HEK293 (cell line): ENCODE measurements around the gene TPST2.

Experiments
- CTCF ChIA-PET: fragments of 350-600 bp; formaldehyde crosslinking; extraction: SDS; loops from one replicate; lab custom pipeline; 2021; ENCODE audit warnings: antibody characterized with exemption; lab: Yijun Ruan, JAX
- POLR2A ChIA-PET: fragments of 300-600 bp; formaldehyde crosslinking; extraction: SDS; loops from one replicate; lab custom pipeline; 2020; ENCODE audit warnings: antibody characterized with exemption, inconsistent platforms; lab: Yijun Ruan, JAX
- H3K27ac ChIP-seq: fragments of 200-500 bp; sonication (Bioruptor generic); 2 replicates; pipeline ENCODE4 v1.5.1; 2014; ENCODE audit warnings: low read depth, low read length, control low read depth, inconsistent platforms; ENCODE audit errors: extremely low read depth
- H3K36me3 ChIP-seq, 2 experiments: fragments of 200-500 bp in 1 of 2; sonication (Bioruptor generic) in 1 of 2; 1 replicate in 1 of 2; 2 replicates in 1 of 2; pipeline ENCODE4 v1.5.1; 2014 to 2017; ENCODE audit warnings: inconsistent platforms in 2 of 2, low read length in 2 of 2; ENCODE audit not compliant: control insufficient read depth in 2 of 2, insufficient read depth in 1 of 2
- H3K4me1 ChIP-seq: fragments of 200-500 bp; sonication (Bioruptor generic); 2 replicates; pipeline ENCODE4 v1.5.1; 2014; ENCODE audit warnings: mild to moderate bottlenecking, low read length, inconsistent platforms; ENCODE audit not compliant: control insufficient read depth, insufficient read depth
- H3K4me3 ChIP-seq: 2 replicates; pipeline ENCODE4 v1.5.1; 2011; ENCODE audit warnings: low read depth, mild to moderate bottlenecking, control low read depth, low read length, moderate library complexity
- H3K9me3 ChIP-seq: fragments of 200-500 bp; sonication (Bioruptor generic); 2 replicates; pipeline ENCODE4 v1.5.1; 2014; ENCODE audit warnings: low read depth, low read length, inconsistent platforms; ENCODE audit not compliant: control insufficient read depth, insufficient read depth
- FEZF1 ChIP-seq: fragments of 450-650 bp; formaldehyde crosslinking; IDR thresholded peaks from 2 replicates; pipeline ENCODE4 v1.5.1; 2016; ENCODE audit warnings: missing biosample characterization, missing genetic modification characterization
- INSM2 ChIP-seq: fragments of 450-650 bp; formaldehyde crosslinking; IDR thresholded peaks from 2 replicates; pipeline ENCODE4 v1.5.1; 2016; ENCODE audit warnings: missing biosample characterization, missing genetic modification characterization
- KLF8 ChIP-seq: fragments of 450-650 bp; formaldehyde crosslinking; IDR thresholded peaks from 2 replicates; pipeline ENCODE4 v1.5.1; 2016; ENCODE audit warnings: missing biosample characterization, missing genetic modification characterization
- PATZ1 ChIP-seq: fragments of 450-650 bp; formaldehyde crosslinking; IDR thresholded peaks from 2 replicates; pipeline ENCODE4 v1.5.1; 2016; ENCODE audit warnings: missing biosample characterization, missing genetic modification characterization
- PRDM2 ChIP-seq: fragments of 450-650 bp; formaldehyde crosslinking; IDR thresholded peaks from 2 replicates; pipeline ENCODE4 v1.5.1; 2016; ENCODE audit warnings: missing biosample characterization, missing genetic modification characterization, borderline replicate concordance
- REPIN1 ChIP-seq: fragments of 450-650 bp; formaldehyde crosslinking; IDR thresholded peaks from 2 replicates; pipeline ENCODE4 v1.5.1; 2017; ENCODE audit warnings: missing biosample characterization, missing genetic modification characterization, low read depth
- SCRT1 ChIP-seq: fragments of 450-650 bp; formaldehyde crosslinking; IDR thresholded peaks from 2 replicates; pipeline ENCODE4 v1.5.1; 2016; ENCODE audit warnings: missing biosample characterization, missing genetic modification characterization, borderline replicate concordance
- TCF7L2 ChIP-seq: IDR thresholded peaks from 2 replicates; pipeline ENCODE4 v1.6.1; 2011; ENCODE audit warnings: low read depth, mild to moderate bottlenecking, inconsistent platforms, low read length, moderate library complexity, borderline replicate concordance
- ZBTB20 ChIP-seq: fragments of 450-650 bp; formaldehyde crosslinking; IDR thresholded peaks from 2 replicates; pipeline ENCODE4 v1.5.1; 2016; ENCODE audit warnings: missing biosample characterization, missing genetic modification characterization
- ZBTB7A ChIP-seq: fragments of 450-650 bp; formaldehyde crosslinking; IDR thresholded peaks from 2 replicates; pipeline ENCODE4 v1.5.1; 2016; ENCODE audit warnings: low read depth, missing biosample characterization, missing genetic modification characterization
- ZNF10 ChIP-seq: fragments of 450-650 bp; formaldehyde crosslinking; IDR thresholded peaks from 2 replicates; pipeline ENCODE4 v1.5.1; 2017; ENCODE audit warnings: missing biosample characterization, missing genetic modification characterization
- ZNF132 ChIP-seq: fragments of 450-650 bp; formaldehyde crosslinking; IDR thresholded peaks from 2 replicates; pipeline ENCODE4 v1.5.1; 2017; ENCODE audit warnings: missing biosample characterization, missing genetic modification characterization, borderline replicate concordance
- ZNF140 ChIP-seq: fragments of 450-650 bp; formaldehyde crosslinking; IDR thresholded peaks from 2 replicates; pipeline ENCODE4 v1.5.1; 2016; ENCODE audit warnings: missing biosample characterization, missing genetic modification characterization
- ZNF155 ChIP-seq: fragments of 450-650 bp; formaldehyde crosslinking; IDR thresholded peaks from 2 replicates; pipeline ENCODE4 v1.5.1; 2016; ENCODE audit warnings: missing biosample characterization, missing genetic modification characterization
- ZNF174 ChIP-seq: fragments of 450-650 bp; formaldehyde crosslinking; IDR thresholded peaks from 2 replicates; pipeline ENCODE4 v1.5.0; 2017; ENCODE audit warnings: missing biosample characterization, mild to moderate bottlenecking, missing genetic modification characterization
- ZNF2 ChIP-seq: fragments of 450-650 bp; formaldehyde crosslinking; IDR thresholded peaks from 2 replicates; pipeline ENCODE4 v1.5.1; 2016; ENCODE audit warnings: missing biosample characterization, missing genetic modification characterization
- ZNF221 ChIP-seq: fragments of 450-650 bp; formaldehyde crosslinking; IDR thresholded peaks from 2 replicates; pipeline ENCODE4 v1.5.1; 2017; ENCODE audit warnings: missing biosample characterization, missing genetic modification characterization, borderline replicate concordance
- ZNF24 ChIP-seq: fragments of 450-650 bp; formaldehyde crosslinking; IDR thresholded peaks from 2 replicates; pipeline ENCODE4 v1.5.1; 2016; ENCODE audit warnings: missing biosample characterization, missing genetic modification characterization
- ZNF266 ChIP-seq: fragments of 450-650 bp; formaldehyde crosslinking; IDR thresholded peaks from 2 replicates; pipeline ENCODE4 v1.5.1; 2016; ENCODE audit warnings: missing biosample characterization, missing genetic modification characterization, low read depth
- ZNF416 ChIP-seq: fragments of 450-650 bp; formaldehyde crosslinking; IDR thresholded peaks from 2 replicates; pipeline ENCODE4 v1.5.1; 2016; ENCODE audit warnings: missing biosample characterization, missing genetic modification characterization
- ZNF529 ChIP-seq: fragments of 450-650 bp; formaldehyde crosslinking; IDR thresholded peaks from 2 replicates; pipeline ENCODE4 v1.5.1; 2017; ENCODE audit warnings: missing genetic modification characterization, missing biosample characterization; ENCODE audit not compliant: insufficient replicate concordance
- ZNF530 ChIP-seq: fragments of 450-650 bp; formaldehyde crosslinking; IDR thresholded peaks from 2 replicates; pipeline ENCODE4 v1.5.1; 2016; ENCODE audit warnings: low read depth, missing biosample characterization, missing genetic modification characterization
- ZNF544 ChIP-seq: fragments of 450-650 bp; formaldehyde crosslinking; IDR thresholded peaks from 2 replicates; pipeline ENCODE4 v1.5.0; 2017; ENCODE audit warnings: missing biosample characterization, missing genetic modification characterization
- ZNF610 ChIP-seq: fragments of 450-650 bp; formaldehyde crosslinking; IDR thresholded peaks from 2 replicates; pipeline ENCODE4 v1.5.1; 2016; ENCODE audit warnings: missing biosample characterization, missing genetic modification characterization, borderline replicate concordance
- ZNF664 ChIP-seq: fragments of 450-650 bp; formaldehyde crosslinking; IDR thresholded peaks from 2 replicates; pipeline ENCODE4 v1.5.1; 2016; ENCODE audit warnings: missing biosample characterization, missing genetic modification characterization
- ZNF707 ChIP-seq: fragments of 450-650 bp; formaldehyde crosslinking; IDR thresholded peaks from 2 replicates; pipeline ENCODE4 v1.5.1; 2016; ENCODE audit warnings: missing biosample characterization, missing genetic modification characterization
- ZSCAN18 ChIP-seq: fragments of 450-650 bp; formaldehyde crosslinking; IDR thresholded peaks from 2 replicates; pipeline ENCODE4 v1.5.1; 2016; ENCODE audit warnings: missing biosample characterization, missing genetic modification characterization

TPST2 gene

GRCh38 chr22:26597480-26597879 is 7.5 kb upstream of the TPST2 start:
- TF ChIP-seq ZNF610 (tag by site-specific recombination) = no peak
- no peak for TF ChIP-seq ZBTB7A (tag by site-specific recombination)
- no peak for TF ChIP-seq ZNF155 (tag by site-specific recombination)
- TF ChIP-seq ZNF707 (tag by site-specific recombination) = no peak
- TF ChIP-seq SCRT1 (tag by site-specific recombination) = no peak
- no peak for TF ChIP-seq ZNF416
- no peak for TF ChIP-seq ZNF529 (tag by site-specific recombination)
- TF ChIP-seq ZNF174 = no peak
- TF ChIP-seq ZNF140 (tag by site-specific recombination) = no peak
- TF ChIP-seq ZNF266 (tag by site-specific recombination) = no peak
- no peak for TF ChIP-seq ZNF132 (tag by site-specific recombination)
- no peak for TF ChIP-seq ZSCAN18
- TF ChIP-seq ZBTB20 (tag by site-specific recombination) = no peak
- TF ChIP-seq FEZF1 (tag by site-specific recombination) = no peak
- no peak for TF ChIP-seq INSM2
- no peak for TF ChIP-seq KLF8 (tag by site-specific recombination)
- TF ChIP-seq ZNF2 (tag by site-specific recombination) = no peak
- TF ChIP-seq ZNF221 (tag by site-specific recombination) = no peak
- no peak for TF ChIP-seq ZNF530 (tag by site-specific recombination)
- TF ChIP-seq PATZ1 (tag by site-specific recombination) = no peak
- TF ChIP-seq, all 188 proteins: peak for 0
- CTCF ChIA-PET = interaction anchor here (0.6 kb wide), 1 partner anchor 19 kb away, joined by 5 read pairs; no protein-coding TSS in a partner anchor
- POLR2A ChIA-PET = no interaction called here
- no peaks in the 10 kb centered on the region for H3K4me1 ChIP-seq
- H3K36me3 ChIP-seq = no peaks in the 10 kb centered on the region
- no peaks in the 10 kb centered on the region for H3K9me3 ChIP-seq
- H3K4me3 ChIP-seq = no peak overlapping the region
- H3K27ac ChIP-seq = no peak overlapping the region

DNA sequence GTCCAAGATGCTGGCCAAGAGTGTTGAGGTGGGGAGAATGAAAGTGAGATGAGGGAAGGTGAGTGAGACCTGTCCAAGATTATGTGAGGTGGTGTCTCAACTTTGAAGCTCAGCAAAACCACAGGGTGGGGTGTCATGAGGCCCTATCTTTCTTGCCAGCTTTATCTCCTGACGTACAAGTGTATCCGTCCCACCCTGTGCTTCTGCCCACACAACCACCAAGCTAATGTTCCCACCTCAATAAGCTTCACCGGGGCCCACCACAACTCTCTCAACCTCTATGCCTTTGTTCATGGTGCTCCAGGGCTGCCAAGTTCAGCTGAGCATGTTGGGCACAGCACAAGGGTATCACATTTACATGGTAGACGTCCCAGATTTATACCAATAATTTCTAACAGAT is 7.1 kb upstream of the TPST2 start:
- H3K36me3 ChIP-seq = no peaks in the 10 kb centered on the region
- POLR2A ChIA-PET = no interaction called here
- H3K9me3 ChIP-seq = no peaks in the 10 kb centered on the region
- no peak overlapping the region for H3K27ac ChIP-seq
- no peak overlapping the region for H3K4me3 ChIP-seq
- CTCF ChIA-PET = interaction anchor here (1.9 kb wide), 1 partner anchor 12 kb away, joined by 5 read pairs; no protein-coding TSS in a partner anchor
- no peaks in the 10 kb centered on the region for H3K4me1 ChIP-seq
- TF ChIP-seq PRDM2 (no peak), ZNF544 (tag by site-specific recombination) (no peak), ZNF10 (tag by site-specific recombination) (no peak), ZNF664 (tag by site-specific recombination) (no peak), ZNF24 (tag by site-specific recombination) (no peak), TCF7L2 (no peak), ZNF707 (tag by site-specific recombination) (no peak), REPIN1 (tag by site-specific recombination) (no peak)
